Astrocyte (in vitro differentiated cells and primary cell): ENCODE measurements around the gene SLC12A5. TPM values are rescaled to one million over a fixed set of nuclear protein-coding genes. Genes with fewer than 3 reads are reported as not detected.

ENCODE experiments used
- DNase-seq: peaks from one replicate; pipeline ENCODE4 v3.0.0-alpha.2; 2010; ENCODE audit warnings: low read depth
- FAIRE-seq: peaks from 2 replicates; lab custom pipeline; 2011; peaks lifted over from hg19 to GRCh38; lab: Jason Lieb, UNC
- H2AFZ ChIP-seq: 2 replicates; pipeline ENCODE4 v1.6.0; 2012; ENCODE audit warnings: low read depth, low read length, inconsistent platforms
- H3K27ac ChIP-seq: 2 replicates; pipeline ENCODE4 v1.5.1; 2011; ENCODE audit warnings: low read depth, low read length, inconsistent platforms
- H3K27me3 ChIP-seq: 2 replicates; pipeline ENCODE4 v1.6.0; 2011; ENCODE audit warnings: low read length, inconsistent platforms; ENCODE audit not compliant: insufficient read depth
- H3K36me3 ChIP-seq: 2 replicates; pipeline ENCODE4 v1.5.1; 2011; ENCODE audit warnings: low read length, inconsistent platforms; ENCODE audit not compliant: insufficient read depth
- H3K4me1 ChIP-seq: 2 replicates; pipeline ENCODE4 v1.5.1; 2011; ENCODE audit warnings: low read length, inconsistent platforms; ENCODE audit not compliant: insufficient read depth
- H3K4me2 ChIP-seq: 2 replicates; pipeline ENCODE4 v1.6.0; 2012; ENCODE audit warnings: low read length, inconsistent platforms
- H3K4me3 ChIP-seq: 2 replicates; pipeline ENCODE4 v1.5.1; 2011; ENCODE audit warnings: low read depth, mild to moderate bottlenecking, low read length, inconsistent platforms; ENCODE audit not compliant: insufficient read depth
- H3K79me2 ChIP-seq: 2 replicates; pipeline ENCODE4 v1.6.0; 2012; ENCODE audit warnings: mild to moderate bottlenecking, low read length, inconsistent platforms; ENCODE audit not compliant: insufficient read depth
- H3K9ac ChIP-seq: 2 replicates; pipeline ENCODE4 v1.6.0; 2012; ENCODE audit warnings: mild to moderate bottlenecking, low read length, inconsistent platforms
- H3K9me3 ChIP-seq: 2 replicates; pipeline ENCODE4 v1.5.1; 2012; ENCODE audit warnings: low read depth, mild to moderate bottlenecking, low read length, inconsistent platforms; ENCODE audit not compliant: insufficient read depth
- H4K20me1 ChIP-seq: 2 replicates; pipeline ENCODE4 v1.6.0; 2012; ENCODE audit warnings: low read length, inconsistent platforms; ENCODE audit not compliant: insufficient read depth
- H3K27ac Mint-ChIP-seq: one replicate; pipeline ENCODE4 v1.8.0; 2021; ENCODE audit warnings: mild to moderate bottlenecking, mixed read lengths; ENCODE audit not compliant: unreplicated experiment
- H3K27me3 Mint-ChIP-seq: one replicate; pipeline ENCODE4 v1.8.0; 2021; ENCODE audit warnings: low read depth, mixed read lengths; ENCODE audit not compliant: unreplicated experiment
- H3K36me3 Mint-ChIP-seq: one replicate; pipeline ENCODE4 v1.8.0; 2021; ENCODE audit warnings: low read depth, mixed read lengths; ENCODE audit not compliant: unreplicated experiment
- H3K4me1 Mint-ChIP-seq: one replicate; pipeline ENCODE4 v1.8.0; 2021; ENCODE audit warnings: low read depth, mixed read lengths; ENCODE audit not compliant: unreplicated experiment
- H3K4me3 Mint-ChIP-seq: one replicate; pipeline ENCODE4 v1.8.0; 2021; ENCODE audit warnings: mild to moderate bottlenecking, moderate library complexity, mixed read lengths; ENCODE audit not compliant: unreplicated experiment
- H3K9me3 Mint-ChIP-seq: one replicate; pipeline ENCODE4 v1.8.0; 2021; ENCODE audit warnings: mild to moderate bottlenecking, mixed read lengths; ENCODE audit not compliant: unreplicated experiment
- CTCF ChIP-seq: IDR thresholded peaks from 2 replicates; pipeline ENCODE4 v1.5.1; 2011; ENCODE audit warnings: low read depth, mild to moderate bottlenecking, inconsistent platforms, low read length, moderate library complexity; ENCODE audit not compliant: insufficient read depth
- EZH2 ChIP-seq: IDR thresholded peaks from 2 replicates; pipeline ENCODE4 v1.6.1; 2012; ENCODE audit warnings: mild to moderate bottlenecking, low read length, inconsistent platforms; ENCODE audit not compliant: insufficient read depth
- total RNA-seq: library from RNA; stranded (reverse); gene quantifications from 2 replicates; pipeline ENCODE4 v1.2.1, GENCODE V29; 2021

SLC12A5 gene
- total RNA-seq, 1 donor from 2014 or later: 14.6 TPM

- Histone ChIP-seq H3K4me1 (no peaks in the 10 kb centered on the region), H3K27ac (no peak overlapping the region), H3K9ac (no peak overlapping the region), H3K79me2 (no peaks in the 10 kb centered on the region), H3K27me3 (peaks cover 37% of the 10 kb centered on the region), H2AFZ (no peak overlapping the region), H3K9me3 (no peaks in the 10 kb centered on the region), H3K4me2 (no peak overlapping the region), H4K20me1 (no peaks in the 10 kb centered on the region), H3K4me3 (no peak overlapping the region), H3K36me3 (no peaks in the 10 kb centered on the region)
- FAIRE-seq (no peak), DNase-seq (no peak)
- Mint-ChIP-seq H3K4me1 (no peaks in the 10 kb centered on the region), H3K4me3 (no peak overlapping the region), H3K36me3 (no peaks in the 10 kb centered on the region), H3K27ac (no peak overlapping the region), H3K27me3 (peaks cover 36% of the 10 kb centered on the region), H3K9me3 (peaks cover 3% of the 10 kb centered on the region)
- TF ChIP-seq EZH2 (no peak), CTCF (no peak)
These were observed 72.0 kb downstream of the SLC12A5 start for GRCh38 chr20:46100988-46101387.

GRCh38 chr20:46101957-46102356, 72.9 kb downstream of the SLC12A5 start:
- TF ChIP-seq EZH2: no peak
- no peak for TF ChIP-seq CTCF
- no peak for FAIRE-seq

GRCh38 chr20:46102940-46103339, 73.9 kb downstream of the SLC12A5 start:
- Histone ChIP-seq H3K4me1 (no peaks in the 10 kb centered on the region), H3K36me3 (no peaks in the 10 kb centered on the region), H3K9me3 (no peaks in the 10 kb centered on the region), H3K79me2 (no peaks in the 10 kb centered on the region), H3K27me3 (peaks cover 44% of the 10 kb centered on the region), H3K27ac (no peak overlapping the region), H3K4me3 (no peak overlapping the region), H3K4me2 (no peak overlapping the region), H2AFZ (no peak overlapping the region), H3K9ac (no peak overlapping the region), H4K20me1 (no peaks in the 10 kb centered on the region)
- Mint-ChIP-seq H3K27me3 (peaks cover 43% of the 10 kb centered on the region), H3K27ac (no peak overlapping the region), H3K4me1 (no peaks in the 10 kb centered on the region), H3K9me3 (peaks cover 3% of the 10 kb centered on the region), H3K4me3 (no peak overlapping the region), H3K36me3 (no peaks in the 10 kb centered on the region)
- no peak for FAIRE-seq
- no peak for DNase-seq
- no peak for TF ChIP-seq CTCF
- TF ChIP-seq EZH2: no peak

More at GRCh38 chr20:46101957-46102356, 72.9 kb downstream of the SLC12A5 start:
- no peak overlapping the region for H3K27ac ChIP-seq
- no peak overlapping the region for H2AFZ ChIP-seq
- H3K27me3 ChIP-seq: peaks cover 41% of the 10 kb centered on the region
- Mint-ChIP-seq H3K9me3 (peaks cover 3% of the 10 kb centered on the region), H3K4me1 (no peaks in the 10 kb centered on the region), H3K27ac (no peak overlapping the region), H3K36me3 (no peaks in the 10 kb centered on the region), H3K4me3 (no peak overlapping the region), H3K27me3 (peaks cover 41% of the 10 kb centered on the region)
- DNase-seq: no peak
- H3K4me2 ChIP-seq: no peak overlapping the region
- no peak overlapping the region for H3K9ac ChIP-seq
- no peaks in the 10 kb centered on the region for H3K9me3 ChIP-seq
- no peaks in the 10 kb centered on the region for H3K79me2 ChIP-seq
- H4K20me1 ChIP-seq: no peaks in the 10 kb centered on the region
- H3K4me3 ChIP-seq: no peak overlapping the region
- H3K4me1 ChIP-seq: no peaks in the 10 kb centered on the region
- no peaks in the 10 kb centered on the region for H3K36me3 ChIP-seq
